Peyer's patch (tissue), 4 donors: ENCODE measurements around the gene FOXJ1.

Experiments used
- POLR2A ChIP-seq, 2 donors: fragments of 450-650 bp; IDR thresholded peaks; one replicate each; pipeline ENCODE4 v1.5.1; 2017; ENCODE audit warnings: antibody characterized with exemption in 2 of 2, mild to moderate bottlenecking in 2 of 2, moderate library complexity in 2 of 2
- TF ChIP-seq, protein P1 (sequence below), 6 experiments: fragments of 450-650 bp in 4 of 6; fragments of 200-600 bp in 2 of 6; sonication (generic) in 1 of 6; IDR thresholded peaks; one replicate each; pipeline ENCODE4 v1.5.1; 2017 to 2019; ENCODE audit warnings: antibody characterized with exemption in 6 of 6, mild to moderate bottlenecking in 3 of 6, moderate library complexity in 1 of 6

DNA sequence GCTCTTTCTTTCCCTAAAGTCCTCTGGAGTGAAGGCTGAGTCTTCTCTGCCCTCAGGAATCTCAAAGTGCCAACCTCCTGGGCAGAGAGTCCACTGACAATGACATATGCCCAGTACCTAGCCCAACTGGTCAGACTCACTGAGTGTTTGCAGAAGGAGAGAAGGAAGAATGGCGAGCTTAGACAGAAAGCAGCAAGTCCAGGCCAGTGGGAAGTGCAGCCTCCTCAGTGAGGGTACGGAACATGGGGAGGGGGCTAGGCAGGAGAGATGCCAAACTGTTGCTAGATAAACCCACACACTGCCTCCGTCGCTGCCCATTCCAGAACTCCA, 38.1 kb downstream of the FOXJ1 start:
- TF ChIP-seq, protein P1, sequence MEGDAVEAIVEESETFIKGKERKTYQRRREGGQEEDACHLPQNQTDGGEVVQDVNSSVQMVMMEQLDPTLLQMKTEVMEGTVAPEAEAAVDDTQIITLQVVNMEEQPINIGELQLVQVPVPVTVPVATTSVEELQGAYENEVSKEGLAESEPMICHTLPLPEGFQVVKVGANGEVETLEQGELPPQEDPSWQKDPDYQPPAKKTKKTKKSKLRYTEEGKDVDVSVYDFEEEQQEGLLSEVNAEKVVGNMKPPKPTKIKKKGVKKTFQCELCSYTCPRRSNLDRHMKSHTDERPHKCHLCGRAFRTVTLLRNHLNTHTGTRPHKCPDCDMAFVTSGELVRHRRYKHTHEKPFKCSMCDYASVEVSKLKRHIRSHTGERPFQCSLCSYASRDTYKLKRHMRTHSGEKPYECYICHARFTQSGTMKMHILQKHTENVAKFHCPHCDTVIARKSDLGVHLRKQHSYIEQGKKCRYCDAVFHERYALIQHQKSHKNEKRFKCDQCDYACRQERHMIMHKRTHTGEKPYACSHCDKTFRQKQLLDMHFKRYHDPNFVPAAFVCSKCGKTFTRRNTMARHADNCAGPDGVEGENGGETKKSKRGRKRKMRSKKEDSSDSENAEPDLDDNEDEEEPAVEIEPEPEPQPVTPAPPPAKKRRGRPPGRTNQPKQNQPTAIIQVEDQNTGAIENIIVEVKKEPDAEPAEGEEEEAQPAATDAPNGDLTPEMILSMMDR (IDR thresholded peaks at IDR 0.05): no peak
- no peak for TF ChIP-seq POLR2A (IDR thresholded peaks at IDR 0.05)
